KOPT-K1 (cell line): ENCODE results near the gene GLRX5.

ENCODE experiments used
- H3K27ac ChIP-seq: fragments of 200-600 bp; sonication (generic); 2 replicates; pipeline ENCODE4 v1.5.1; 2016; ENCODE audit warnings: antibody characterized with exemption, mild to moderate bottlenecking, low read depth, low read length; ENCODE audit not compliant: poor library complexity, severe bottlenecking
- H3K36me3 ChIP-seq: fragments of 200-600 bp; sonication (generic); 2 replicates; pipeline ENCODE4 v1.5.1; 2017; ENCODE audit warnings: antibody characterized with exemption, mild to moderate bottlenecking, low read length, moderate library complexity; ENCODE audit not compliant: insufficient read depth
- H3K9me3 ChIP-seq: fragments of 200-600 bp; sonication (generic); 2 replicates; pipeline ENCODE4 v1.5.1; 2017; ENCODE audit warnings: antibody characterized with exemption, low read length, mild to moderate bottlenecking; ENCODE audit not compliant: insufficient read depth, poor library complexity, severe bottlenecking

The GLRX5 gene

DNA sequence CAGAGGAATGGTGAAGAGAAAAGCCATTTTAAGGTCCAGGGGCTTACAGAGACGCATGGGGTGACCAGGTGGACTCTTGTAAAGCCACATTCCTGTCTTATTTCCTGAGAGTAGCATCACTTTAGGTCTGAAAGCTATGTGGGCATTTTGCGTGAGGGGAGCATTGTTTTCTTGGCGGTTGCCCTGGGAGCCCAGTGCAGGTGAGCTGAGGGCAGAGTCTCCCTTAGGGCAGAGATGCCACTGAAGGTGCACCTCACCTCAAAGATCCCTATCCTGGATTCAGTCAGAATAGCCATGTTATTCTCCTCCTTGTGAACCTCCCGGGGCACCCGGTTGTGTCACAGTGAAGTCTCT lies 12.4 kb downstream of the GLRX5 start:
- Histone ChIP-seq H3K36me3 (peaks cover 53% of the 10 kb centered on the region), H3K9me3 (no peaks in the 10 kb centered on the region), H3K27ac (no peak overlapping the region)

DNA sequence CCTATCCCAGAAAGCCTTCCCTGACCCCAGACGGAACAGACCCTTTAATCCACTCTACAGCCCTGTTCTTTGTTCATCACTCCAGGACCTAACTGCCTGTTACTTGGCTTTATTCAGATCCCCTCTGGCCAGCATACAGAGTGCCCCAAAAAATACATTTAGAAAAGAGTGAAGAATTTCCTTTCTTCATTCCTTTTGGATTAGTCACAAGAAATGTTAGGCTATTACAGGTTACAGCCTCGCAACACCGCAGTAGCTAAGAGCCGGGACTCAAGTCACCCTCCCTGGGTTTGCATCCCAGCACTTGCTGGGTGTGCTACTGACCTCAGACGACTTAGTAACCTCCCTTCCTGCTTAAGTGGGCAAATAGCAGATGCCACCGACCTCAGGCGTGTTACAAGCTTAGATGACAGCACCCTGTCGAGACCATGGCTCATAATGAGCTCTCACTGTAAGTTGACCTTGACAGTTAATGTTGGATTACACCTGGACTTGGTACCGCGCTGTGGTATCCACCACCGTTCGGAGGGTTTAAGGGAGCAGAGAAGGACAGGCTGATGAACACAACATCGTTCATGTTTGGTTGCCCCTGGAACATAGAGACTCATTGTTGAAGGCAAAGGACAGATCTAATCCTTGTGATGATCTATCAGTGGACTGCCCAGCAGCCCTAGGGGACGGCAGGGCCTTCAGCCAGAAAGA lies 12.9 kb downstream of the GLRX5 start:
- Histone ChIP-seq H3K27ac (no peak overlapping the region), H3K36me3 (peaks cover 53% of the 10 kb centered on the region), H3K9me3 (no peaks in the 10 kb centered on the region)

DNA sequence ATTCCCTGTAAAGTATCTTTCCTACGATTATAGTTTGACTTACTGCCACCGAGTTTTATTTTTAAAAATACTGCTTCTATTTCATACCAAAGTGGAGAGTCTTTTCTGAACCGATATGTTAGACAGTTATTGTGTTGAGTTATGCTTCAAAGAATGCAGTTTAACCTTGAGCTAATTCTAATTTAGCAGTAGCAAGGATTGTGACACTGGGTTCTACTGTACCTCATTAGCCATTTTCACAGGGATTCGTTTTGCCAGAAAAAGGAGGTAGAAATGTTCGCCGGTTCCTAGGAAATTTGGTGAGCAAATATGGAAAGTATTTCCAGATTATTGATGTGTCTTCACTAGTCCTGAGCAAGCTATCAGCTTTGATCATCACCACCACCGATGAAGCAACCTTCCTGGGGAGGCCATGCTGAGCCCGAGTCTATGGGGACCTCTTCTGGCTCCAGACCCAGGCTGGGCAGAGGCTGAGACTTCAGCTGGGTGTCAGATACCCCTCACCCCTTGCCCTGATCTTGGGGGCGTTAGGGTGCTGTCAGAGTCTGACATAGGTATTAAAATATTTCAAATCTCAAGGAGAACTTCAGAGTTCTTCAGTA lies 13.6 kb downstream of the GLRX5 start:
- Histone ChIP-seq H3K9me3 (no peaks in the 10 kb centered on the region), H3K36me3 (peaks cover 49% of the 10 kb centered on the region), H3K27ac (no peak overlapping the region)

DNA sequence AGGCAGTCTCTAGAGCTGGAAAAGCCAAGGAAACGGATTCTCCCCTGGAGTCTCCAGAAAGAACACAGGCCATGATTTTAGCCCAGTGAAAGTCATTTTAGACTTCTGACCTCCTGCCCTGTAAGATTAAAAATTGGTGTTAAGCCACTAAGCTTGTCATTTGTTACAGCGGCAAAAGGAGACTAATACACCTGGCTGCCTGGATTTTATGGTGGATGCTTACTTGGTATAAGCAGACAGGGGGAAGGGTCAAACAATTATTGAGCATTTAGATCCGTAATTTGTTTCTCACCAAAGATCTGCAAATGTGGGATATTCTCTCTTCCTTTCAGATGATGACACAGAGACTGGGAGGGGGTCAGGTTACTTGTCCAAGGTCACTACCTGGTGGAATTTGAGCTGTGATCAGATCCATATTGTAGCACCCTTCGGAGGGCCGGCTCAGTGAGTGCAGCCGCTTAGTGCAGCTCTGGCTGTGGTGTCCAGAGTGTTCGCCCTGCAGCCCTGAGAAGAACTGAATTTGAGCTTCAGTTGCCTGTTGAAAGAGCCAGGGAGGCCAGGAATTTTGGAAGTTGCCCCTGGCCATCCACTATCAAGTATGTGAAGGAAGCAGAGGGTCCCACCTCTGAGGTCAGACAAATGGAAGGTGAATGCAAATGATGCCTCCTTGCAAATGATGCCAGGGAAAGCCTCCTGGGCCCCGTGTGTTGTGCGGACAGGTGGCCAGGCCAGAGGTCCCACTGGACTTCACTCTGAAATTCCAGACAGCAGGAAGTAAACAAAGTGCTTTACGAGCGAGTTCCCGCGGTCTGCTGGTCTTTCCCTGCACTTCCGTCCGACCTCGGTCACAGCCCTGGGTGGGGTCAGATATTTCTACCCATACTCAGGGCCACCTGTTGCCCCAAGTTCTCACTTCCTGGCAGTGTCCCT lies 15.1 kb downstream of the GLRX5 start:
- peaks cover 35% of the 10 kb centered on the region for H3K36me3 ChIP-seq
- H3K27ac ChIP-seq: no peak overlapping the region
- H3K9me3 ChIP-seq: no peaks in the 10 kb centered on the region

DNA sequence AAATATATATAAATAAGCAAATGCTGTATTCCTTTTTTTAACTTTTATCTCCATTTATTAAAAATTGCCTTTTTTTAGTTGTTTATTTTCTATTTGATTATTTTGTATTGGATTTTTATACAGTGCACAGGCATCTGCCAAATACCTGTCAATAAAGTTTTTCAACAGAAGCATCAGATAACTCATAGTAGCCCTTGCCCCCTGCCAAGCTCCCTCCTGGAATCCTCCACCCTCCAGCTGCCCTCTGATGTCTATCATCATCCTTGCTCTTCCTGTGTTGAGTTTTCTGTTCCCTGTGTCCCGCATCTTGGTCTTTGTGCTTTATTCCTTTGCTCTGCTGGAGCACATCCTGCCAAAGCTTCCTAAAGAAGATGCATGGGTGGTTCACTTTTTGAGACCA lies 16.6 kb downstream of the GLRX5 start:
- H3K36me3 ChIP-seq: peaks cover 21% of the 10 kb centered on the region
- no peak overlapping the region for H3K27ac ChIP-seq
- no peaks in the 10 kb centered on the region for H3K9me3 ChIP-seq

DNA sequence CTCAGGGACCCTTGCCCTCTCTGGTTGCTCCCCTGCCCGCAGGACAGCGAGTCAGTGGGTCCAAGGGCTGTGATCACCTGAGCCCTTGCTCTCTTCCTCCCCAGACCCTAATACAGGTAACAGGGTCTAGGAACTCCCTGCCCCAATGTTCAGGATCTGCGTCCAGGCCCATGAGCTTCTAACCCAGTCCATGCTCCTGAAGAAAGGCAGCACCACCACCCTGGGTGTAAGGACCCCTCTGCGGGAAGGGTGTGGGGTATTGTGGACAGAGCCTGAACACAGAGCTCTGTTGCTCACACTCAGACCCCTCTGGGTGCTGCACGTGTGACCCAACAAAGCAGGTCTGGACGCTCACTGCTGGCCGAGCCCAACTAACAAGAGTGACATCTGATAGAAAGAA lies 18.3 kb downstream of the GLRX5 start:
- H3K9me3 ChIP-seq: no peaks in the 10 kb centered on the region
- no peak overlapping the region for H3K27ac ChIP-seq
- H3K36me3 ChIP-seq: peaks cover 4% of the 10 kb centered on the region; the same call in 1 of the 2 replicates

DNA sequence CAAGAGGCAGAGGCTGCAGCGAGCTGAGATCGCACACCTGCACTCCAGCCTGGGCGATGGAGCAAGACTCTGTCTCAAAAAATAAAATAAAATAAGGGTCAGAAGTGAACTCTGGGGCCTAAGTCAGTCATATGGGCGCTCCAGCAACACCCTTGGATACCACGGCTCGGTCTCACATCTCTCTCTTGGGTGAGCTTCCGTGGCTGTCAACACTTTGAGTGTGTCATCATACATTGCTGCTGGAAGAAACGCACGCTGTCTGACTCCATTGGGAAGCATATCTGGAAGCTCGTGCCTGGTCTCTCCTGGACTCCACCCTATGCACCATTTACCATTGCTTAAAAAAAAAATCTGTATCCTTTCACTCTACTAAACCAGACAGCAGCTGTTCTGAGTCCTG lies 20.2 kb downstream of the GLRX5 start:
- Histone ChIP-seq H3K9me3 (no peaks in the 10 kb centered on the region), H3K36me3 (no peaks in the 10 kb centered on the region)

DNA sequence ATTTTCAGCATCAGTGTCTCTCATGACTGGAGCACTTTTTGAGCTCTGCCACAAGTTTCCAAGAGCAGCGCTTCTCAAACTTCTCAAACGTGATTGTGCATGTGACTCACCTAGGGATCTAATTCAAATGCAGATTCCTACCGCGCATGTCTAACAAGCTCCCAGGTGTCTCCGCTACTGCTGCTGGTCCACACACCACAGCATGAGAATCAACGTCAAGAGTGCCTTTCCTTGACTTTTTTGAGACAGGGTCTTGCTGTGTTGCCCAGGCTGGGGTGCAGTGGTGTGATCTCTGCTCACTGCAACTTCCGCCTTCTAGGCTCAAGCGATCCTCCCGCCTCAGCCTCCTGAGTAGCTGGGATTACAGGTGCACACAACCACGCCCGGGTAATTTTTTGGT lies 22.4 kb downstream of the GLRX5 start:
- no peaks in the 10 kb centered on the region for H3K36me3 ChIP-seq
- H3K27ac ChIP-seq: no peak overlapping the region
- H3K9me3 ChIP-seq: no peaks in the 10 kb centered on the region

More for the DNA sequence above, 20.2 kb downstream of the GLRX5 start:
- H3K27ac ChIP-seq: no peak overlapping the region

DNA sequence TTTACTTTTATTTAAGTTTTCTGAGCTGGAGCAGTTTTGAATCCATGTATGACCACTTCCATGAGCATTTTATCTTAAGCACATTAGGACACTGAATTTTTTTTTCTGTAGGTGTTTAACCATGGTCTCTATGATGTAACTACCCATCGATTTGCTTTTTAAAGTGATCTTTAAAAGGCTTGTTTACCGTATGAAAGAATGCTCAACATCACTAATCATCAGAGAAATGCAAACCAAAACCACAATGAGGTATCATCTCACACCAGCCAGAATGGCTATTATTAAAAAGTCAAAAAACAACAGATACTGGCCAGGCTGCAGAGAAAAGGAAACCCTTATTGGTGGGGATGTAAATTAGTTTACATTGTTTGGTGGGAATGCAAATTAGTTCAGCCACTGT lies 23.0 kb downstream of the GLRX5 start:
- Histone ChIP-seq H3K36me3 (no peaks in the 10 kb centered on the region), H3K9me3 (no peaks in the 10 kb centered on the region), H3K27ac (no peak overlapping the region)

DNA sequence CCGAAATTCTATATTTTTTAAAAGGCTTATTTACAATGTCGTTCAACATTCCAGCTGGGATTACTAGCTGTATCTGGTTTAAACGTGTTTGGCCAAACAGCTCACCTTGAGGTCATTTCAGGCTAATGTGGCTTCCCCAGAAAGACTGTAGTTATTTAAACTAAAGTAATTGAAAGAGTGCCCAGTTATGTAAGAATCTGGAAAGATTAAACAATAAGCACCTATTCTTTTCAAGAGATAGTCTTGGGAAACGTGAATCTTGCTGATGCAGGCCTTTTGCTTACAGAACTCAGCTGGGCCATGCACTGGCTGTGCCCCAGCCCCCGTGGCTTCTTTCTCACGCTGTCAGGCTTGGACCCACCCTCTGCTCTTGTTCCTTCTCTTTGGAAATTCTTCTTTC lies 24.4 kb downstream of the GLRX5 start:
- H3K27ac ChIP-seq: no peak overlapping the region
- H3K9me3 ChIP-seq: no peaks in the 10 kb centered on the region
- H3K36me3 ChIP-seq: no peaks in the 10 kb centered on the region

DNA sequence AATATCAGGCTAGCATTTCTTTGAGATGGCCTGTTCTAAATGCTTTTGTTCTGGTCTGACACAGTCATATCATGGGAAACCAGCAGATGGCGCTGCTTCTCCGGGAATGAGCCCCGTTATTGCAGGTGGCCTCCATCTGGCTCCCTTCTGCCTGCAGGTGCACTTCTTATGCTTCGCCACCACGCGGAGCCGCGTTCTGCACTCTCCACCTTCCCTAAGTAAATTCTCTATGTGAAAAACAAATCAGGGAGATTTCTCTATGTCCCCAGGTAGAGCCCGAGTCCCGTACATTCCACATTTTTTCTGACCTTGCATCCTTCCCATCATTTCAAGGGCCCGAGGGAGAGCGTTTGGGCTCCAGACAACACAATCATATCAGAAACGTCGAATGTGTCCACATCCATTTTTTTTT lies 26.2 kb downstream of the GLRX5 start:
- Histone ChIP-seq H3K27ac (no peak overlapping the region), H3K36me3 (no peaks in the 10 kb centered on the region), H3K9me3 (no peaks in the 10 kb centered on the region)

DNA sequence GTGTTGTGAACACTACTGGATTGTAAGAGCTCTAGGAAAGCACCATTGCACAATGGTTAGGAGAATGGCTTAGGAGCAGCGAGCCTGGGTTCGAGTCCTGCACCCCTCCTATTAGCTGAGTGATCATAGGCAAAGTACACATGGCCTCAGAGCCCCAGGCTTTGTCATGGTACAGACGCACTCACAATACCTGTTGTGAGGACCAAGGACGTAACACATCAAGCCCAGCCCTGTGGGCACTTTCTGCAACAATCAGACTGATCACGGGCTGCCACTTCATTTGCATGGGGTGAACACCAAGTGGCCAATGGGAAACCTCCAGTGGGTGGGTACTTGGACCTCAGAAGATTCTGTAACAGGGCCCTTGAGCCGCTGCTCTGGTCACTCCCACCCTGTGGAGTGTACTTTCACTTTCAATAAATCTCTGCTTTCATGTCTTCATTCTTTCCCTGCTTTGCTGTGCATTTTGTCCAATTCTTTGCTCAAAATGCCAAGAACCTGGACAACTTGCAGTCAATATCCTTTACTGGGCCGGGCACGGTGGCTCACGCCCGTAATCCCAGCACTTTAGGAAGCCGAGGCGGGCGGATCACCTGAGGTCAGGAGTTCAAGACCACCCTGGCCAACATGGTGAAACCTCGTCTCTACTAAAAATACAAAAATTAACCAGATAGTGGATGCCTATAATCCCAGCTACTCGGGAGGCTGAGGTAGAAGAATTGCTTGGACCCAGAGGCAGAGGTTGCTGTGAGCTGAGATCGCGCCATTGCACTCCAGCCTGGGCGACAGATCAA lies 28.2 kb downstream of the GLRX5 start:
- H3K36me3 ChIP-seq: no peaks in the 10 kb centered on the region
- H3K9me3 ChIP-seq: no peaks in the 10 kb centered on the region
- no peak overlapping the region for H3K27ac ChIP-seq

DNA sequence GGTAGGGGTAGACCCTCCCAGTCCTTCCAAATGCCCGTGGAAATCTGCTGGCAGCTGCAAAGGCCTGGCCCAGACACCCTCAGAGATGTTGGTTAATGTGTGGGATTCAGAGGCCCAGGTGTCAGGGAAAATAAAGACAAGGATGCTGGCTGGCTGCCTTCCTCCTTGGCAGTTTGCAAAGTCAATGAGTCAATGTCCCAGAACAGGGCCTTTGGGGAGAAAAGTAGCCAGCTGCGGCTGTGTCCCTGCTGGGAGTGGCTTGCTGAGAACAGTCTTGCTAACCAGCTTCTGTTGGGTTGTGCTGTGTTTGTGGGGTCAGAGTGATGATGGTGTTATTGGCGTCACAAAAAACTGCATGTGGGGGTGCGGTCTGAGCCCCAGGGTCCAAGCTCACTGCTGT lies 29.2 kb downstream of the GLRX5 start:
- H3K9me3 ChIP-seq: no peaks in the 10 kb centered on the region
- H3K36me3 ChIP-seq: no peaks in the 10 kb centered on the region

DNA sequence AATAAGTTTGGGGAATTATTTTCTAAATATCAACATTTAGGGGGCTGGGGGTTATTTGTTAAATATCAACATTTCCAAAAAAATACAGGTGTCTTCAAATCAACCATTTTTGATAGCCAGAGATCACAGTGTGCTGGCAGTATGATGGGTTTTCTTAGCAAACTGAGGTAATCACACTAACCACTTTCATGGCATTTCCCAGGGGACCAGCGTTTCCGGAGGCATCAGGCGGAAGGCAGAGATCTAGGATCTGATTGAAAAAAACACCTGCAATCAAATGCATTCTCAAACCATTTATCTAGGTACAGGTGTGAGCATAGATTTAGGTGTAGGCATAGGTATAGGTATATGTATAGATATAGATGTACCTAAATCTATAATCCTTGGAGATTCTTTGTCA lies 34.6 kb downstream of the GLRX5 start:
- H3K9me3 ChIP-seq: no peaks in the 10 kb centered on the region
- no peaks in the 10 kb centered on the region for H3K36me3 ChIP-seq
- no peak overlapping the region for H3K27ac ChIP-seq

More for the DNA sequence above, 29.2 kb downstream of the GLRX5 start:
- H3K27ac ChIP-seq: no peak overlapping the region

DNA sequence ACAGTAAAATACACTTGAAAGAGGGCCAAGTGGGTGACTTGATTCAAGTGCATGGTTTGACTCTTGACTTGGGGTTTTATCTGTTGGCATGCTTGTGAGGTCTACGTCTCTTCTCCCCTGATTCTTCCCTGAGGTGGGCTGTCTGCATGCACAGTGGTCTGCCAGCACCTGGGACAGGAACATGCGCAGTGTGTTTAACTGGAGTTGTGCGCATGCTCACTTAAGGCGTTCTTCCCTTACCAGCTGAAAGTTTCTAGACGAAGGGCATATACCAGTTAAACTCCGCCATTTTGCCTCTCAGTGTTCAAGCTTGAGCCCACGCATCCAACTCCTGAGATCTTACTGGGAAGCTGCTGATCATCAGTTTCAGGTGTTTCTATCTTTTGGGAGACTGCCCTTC lies 38.5 kb downstream of the GLRX5 start:
- no peak overlapping the region for H3K27ac ChIP-seq
- H3K9me3 ChIP-seq: no peaks in the 10 kb centered on the region
- no peaks in the 10 kb centered on the region for H3K36me3 ChIP-seq
